AG08396 (cell line): ENCODE measurements around the gene TOGARAM1.

ENCODE experiments used
- DNase-seq: peaks from one replicate; pipeline ENCODE4 v3.0.0; 2012; ENCODE audit warnings: low spot score, mixed read lengths

TOGARAM1 gene, protein sequence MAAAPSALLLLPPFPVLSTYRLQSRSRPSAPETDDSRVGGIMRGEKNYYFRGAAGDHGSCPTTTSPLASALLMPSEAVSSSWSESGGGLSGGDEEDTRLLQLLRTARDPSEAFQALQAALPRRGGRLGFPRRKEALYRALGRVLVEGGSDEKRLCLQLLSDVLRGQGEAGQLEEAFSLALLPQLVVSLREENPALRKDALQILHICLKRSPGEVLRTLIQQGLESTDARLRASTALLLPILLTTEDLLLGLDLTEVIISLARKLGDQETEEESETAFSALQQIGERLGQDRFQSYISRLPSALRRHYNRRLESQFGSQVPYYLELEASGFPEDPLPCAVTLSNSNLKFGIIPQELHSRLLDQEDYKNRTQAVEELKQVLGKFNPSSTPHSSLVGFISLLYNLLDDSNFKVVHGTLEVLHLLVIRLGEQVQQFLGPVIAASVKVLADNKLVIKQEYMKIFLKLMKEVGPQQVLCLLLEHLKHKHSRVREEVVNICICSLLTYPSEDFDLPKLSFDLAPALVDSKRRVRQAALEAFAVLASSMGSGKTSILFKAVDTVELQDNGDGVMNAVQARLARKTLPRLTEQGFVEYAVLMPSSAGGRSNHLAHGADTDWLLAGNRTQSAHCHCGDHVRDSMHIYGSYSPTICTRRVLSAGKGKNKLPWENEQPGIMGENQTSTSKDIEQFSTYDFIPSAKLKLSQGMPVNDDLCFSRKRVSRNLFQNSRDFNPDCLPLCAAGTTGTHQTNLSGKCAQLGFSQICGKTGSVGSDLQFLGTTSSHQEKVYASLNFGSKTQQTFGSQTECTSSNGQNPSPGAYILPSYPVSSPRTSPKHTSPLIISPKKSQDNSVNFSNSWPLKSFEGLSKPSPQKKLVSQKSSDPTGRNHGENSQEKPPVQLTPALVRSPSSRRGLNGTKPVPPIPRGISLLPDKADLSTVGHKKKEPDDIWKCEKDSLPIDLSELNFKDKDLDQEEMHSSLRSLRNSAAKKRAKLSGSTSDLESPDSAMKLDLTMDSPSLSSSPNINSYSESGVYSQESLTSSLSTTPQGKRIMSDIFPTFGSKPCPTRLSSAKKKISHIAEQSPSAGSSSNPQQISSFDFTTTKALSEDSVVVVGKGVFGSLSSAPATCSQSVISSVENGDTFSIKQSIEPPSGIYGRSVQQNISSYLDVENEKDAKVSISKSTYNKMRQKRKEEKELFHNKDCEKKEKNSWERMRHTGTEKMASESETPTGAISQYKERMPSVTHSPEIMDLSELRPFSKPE (N-terminal part only)

DNA sequence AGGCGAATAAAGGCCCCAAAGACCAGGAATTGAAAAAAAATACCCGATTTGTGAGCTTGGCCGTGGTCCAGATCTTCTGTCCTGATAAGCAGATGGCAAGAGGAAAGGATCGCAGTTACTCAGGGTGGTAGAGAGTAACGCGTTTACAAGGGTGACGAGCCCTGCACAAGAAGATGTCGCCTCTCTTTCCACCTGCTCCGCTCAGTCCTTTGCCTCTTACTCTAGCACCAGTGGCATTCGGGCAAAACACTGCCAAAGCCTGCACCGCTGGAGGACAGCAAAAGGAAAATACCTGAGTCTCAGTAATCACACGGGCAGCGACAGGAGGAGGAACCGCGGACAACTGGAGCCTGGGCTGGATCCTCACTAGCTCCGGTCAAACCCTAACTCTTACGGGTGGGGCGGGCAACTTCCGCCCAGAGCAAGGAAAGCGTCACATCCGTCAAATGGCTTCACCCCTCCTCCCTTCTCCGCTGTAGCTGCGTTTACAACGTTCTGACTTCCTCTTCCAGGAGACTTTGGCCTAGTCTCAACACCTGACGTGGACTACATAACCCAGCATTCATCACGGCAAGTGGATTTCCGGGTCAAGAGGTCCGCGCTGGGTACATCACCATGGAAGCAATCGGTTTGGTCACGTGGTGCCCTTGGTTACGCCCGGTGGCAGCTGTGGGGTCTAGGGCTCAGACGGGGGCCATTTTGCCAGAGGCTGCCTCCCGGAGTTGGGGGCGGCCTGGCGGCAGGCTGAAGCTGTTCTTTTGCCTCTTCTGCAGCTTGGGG, at the start of gene TOGARAM1, which contains the start of gene KLHL28:
Gene TOGARAM1, plus strand, starts transcription at position 637 of the 780 bp plus-strand sequence. CDS start 232 bp downstream, outside the sequence.
Gene KLHL28, minus strand, starts transcription at position 394 of the 780 bp plus-strand sequence. CDS start 16,019 bp downstream, outside the sequence.
- peak; percentile 94 for DNase-seq

DNA sequence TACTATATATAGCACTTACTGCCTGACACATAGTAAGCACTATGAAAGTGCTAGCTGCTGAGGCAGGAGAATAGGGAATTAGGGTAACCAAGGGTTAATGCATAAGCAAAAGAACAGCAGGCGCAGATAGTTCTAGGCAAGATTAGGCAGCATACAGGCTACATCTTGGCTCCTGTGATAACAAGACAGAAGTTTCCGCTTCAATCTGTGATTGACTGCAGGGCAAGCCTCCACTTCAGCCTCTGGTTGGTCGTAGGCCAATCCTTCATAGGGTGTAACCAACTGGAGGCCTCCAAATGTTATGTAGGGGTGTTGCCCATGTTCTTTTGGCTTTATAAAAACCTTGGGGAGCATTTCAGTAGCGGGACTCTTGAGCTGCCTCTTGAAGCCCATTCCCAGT, 47.1 kb upstream of the TOGARAM1 start:
- peak; percentile 21 for DNase-seq

DNA sequence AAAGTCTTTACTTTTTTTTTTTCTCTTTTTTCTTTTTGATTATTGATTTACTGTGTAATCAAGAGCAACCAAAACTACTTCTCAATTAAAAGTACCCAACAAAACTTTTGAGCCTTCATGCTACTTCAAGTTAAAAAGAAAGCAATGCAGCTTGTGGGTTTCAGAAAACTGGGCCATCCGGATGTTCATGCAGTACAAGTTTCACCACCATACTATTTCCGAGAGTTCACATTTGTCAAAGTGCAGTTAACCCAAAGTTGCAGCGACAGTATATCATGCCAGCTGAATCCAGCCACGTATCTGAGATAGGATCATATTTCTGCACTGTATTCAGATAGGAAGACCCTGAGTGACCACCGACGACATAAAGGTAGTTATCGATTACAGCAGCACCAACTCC, 33.2 kb upstream of the TOGARAM1 start:
- DNase-seq, result no peak

DNA sequence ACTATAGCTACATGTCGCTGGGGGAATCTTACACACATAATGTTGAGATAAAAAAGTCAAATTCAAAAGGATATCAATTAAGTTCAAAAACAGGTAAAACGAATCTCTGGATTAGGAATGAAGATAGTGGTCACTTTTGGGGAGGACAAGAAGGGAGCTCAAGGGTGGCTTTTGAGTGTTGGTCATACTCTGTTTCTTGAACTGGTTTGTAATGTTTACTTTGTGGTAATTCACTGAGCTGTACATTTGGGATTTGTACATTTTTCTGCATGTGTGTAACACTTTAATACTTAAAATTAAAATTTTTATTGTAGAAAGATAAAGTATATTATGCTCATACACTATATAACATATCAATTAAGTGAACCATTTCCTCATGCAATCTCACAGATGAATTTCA, 26.8 kb upstream of the TOGARAM1 start:
- no peak for DNase-seq

DNA sequence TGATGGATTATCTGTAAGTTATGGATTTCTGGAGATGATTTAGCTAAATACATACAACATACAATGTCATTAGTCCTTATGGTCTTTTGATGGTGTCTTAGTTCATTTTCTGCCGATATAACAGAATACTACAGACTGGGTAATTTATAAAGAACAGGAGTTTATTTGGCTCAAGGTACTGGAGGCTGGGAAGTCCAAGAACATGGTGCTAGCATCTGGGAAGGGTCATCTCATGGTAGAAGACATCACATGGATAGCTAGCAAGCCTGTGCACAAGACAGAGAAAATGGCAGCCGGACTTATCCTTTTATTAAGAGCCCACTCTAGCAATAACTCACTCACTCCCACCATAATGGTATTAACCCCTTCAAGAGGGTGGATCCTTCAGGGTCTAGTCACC, 24.4 kb upstream of the TOGARAM1 start:
- DNase-seq, result no peak

DNA sequence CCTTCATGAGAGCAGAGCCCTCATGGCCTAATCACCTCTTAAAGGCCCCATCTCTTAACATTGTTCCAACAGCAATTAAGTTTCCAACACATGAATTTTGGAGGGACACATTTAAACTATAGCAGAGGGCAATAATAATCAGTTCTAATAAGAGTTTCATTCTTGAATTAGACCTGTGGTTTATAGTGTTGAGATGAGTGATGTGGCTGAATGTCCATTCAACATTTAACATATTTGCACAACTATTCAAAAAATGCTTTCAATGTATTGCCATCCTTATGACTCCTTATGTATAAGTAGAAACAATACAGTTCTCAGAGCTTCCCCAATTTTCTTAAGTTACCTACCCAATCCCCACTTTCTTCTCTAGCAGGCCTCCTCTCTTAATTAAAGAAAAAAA, 21.8 kb upstream of the TOGARAM1 start:
- no peak for DNase-seq

DNA sequence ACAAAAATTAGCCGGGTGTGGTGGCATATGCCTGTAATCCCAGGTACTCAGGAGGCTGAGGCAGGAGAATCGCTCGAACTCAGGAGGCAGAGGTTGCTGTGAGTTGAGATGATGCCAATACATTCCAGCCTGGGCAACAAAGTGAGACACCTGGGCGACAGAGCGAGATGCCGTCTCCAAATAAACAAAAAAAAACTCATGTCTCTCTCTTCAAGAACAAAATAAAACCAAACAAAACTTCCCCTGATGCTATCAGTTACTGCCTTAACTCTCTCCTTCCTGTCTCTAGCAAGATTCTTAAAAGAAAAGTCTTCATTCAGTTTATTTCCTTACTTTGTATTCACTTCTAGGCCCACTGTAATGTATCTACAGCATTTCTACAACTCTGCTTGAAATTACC, 21.0 kb upstream of the TOGARAM1 start:
- no peak for DNase-seq

DNA sequence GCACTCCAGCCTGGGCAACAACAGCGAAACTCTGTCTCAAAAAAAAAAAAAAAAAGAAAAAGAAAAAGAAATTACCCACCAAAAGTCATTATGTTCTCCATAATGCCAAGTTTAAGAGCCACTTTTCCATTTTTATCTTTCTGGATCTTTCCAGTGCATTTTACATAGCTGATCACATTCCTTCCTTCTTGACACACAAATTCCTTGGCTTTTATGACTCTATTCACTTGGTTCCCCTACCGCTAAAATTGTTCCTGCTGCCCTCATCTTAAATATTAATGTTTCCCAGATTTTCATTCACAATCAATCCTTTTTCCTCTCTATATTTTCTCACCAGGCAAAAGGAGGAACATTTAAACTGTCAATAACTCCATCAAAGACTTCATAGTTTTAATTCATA, 20.4 kb upstream of the TOGARAM1 start:
- DNase-seq, result no peak

DNA sequence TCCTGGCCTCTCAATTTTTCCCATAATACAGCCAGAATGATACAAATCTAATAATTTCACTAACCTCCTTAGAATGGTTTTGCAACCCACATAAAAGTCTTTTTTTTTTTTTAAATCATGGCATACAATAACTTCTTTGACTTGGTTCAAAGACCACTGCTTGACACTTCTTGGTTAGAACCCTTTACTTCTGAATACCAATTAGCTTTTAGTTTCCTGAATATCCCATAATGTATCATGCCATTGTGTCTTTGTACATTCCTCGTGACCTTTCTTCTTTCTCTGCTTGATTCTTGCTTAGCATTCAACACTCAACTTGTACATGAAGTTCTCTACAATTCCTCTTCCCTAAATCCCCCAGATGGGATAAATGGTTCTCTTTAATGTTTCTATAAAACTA, 19.6 kb upstream of the TOGARAM1 start:
- DNase-seq, result no peak

DNA sequence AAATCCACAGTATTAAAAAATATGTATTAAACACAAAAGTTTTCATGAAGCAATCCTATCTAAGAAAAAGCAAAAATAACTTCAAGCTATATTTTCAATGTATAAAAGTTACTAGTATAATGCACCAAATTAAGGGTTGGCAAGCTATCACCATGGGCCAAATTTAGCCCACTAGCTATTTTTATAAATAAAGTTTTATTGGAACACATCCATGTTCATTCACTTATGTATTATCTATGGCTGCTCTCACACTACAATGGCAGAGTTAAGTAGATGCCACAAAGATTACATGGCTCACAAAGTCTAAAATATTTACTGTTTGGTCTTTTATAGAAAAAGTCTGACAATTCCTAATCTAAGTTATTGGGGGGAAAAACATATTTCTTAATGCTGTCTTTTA, 17.9 kb upstream of the TOGARAM1 start:
- DNase-seq, result no peak

DNA sequence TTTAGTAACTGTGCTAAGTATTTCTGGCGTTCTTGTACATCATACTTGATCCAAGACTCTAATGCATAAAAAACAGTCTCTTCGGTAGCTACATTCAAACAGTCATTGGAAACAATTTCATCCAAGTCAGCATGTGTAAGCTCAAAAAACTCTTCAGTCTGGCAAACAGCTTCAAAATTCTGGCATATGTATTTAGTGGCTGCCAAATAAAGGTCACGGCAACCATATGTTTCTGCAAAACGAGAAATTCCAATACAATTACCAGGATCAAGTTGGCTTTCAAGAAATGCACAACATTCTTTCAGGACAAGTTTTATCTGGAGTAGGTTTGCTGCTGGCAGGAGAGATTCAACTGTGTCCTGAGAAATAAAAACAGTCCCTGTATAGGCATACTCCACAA, 16.7 kb upstream of the TOGARAM1 start:
- DNase-seq, result peak; percentile 37

DNA sequence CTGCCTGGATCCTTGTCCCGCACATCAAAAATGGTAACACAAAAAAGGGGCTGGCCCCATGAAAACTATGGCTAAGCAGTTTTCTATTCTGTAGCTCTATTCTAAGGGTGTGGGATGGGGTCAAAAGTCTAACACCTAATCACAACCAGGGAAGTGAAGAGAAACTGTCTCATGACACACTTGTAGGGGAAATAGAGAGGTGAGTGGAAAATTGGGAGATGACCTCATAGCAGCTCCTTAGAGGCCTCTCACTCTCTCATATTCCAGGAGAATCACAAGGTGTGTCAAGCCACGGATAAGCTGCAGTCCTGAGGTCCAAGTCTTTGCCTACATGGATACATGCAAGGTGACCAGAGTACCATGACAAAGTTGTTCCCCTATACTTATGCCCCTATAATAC, 10.9 kb upstream of the TOGARAM1 start:
- DNase-seq, result no peak

DNA sequence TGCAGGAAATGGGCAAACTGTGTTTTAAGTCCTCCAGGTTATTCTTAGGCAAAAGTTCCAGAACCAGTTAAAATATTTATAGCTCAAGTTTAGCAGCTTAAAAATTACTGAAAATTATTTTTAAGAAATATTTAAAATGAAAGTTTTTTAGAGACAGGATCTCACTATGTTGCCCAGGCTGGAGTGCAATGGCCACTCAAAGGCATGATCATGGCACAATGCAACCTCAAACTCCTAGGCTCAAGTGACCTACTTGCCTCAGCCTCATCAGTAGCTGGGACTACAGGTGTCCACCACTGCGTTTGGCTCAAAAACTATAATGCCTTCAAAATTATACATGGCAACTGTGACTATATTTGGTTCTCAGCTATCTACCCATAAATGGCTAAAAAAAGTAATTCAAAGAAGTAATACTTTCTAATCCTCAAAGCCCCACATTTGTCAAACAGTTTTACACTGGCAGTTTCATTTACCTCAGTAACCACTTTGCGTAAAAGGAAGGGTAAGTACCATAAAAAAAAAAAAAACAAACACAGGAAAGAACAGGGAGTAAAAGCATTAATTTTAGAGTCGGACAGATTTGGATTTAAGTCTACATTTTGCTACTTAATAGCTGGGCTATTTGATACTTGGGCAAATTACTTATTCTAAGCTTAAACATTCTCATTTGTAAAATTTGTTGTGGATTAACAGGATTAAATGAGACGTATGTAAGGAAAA, 9.4 kb upstream of the TOGARAM1 start:
- no peak for DNase-seq

DNA sequence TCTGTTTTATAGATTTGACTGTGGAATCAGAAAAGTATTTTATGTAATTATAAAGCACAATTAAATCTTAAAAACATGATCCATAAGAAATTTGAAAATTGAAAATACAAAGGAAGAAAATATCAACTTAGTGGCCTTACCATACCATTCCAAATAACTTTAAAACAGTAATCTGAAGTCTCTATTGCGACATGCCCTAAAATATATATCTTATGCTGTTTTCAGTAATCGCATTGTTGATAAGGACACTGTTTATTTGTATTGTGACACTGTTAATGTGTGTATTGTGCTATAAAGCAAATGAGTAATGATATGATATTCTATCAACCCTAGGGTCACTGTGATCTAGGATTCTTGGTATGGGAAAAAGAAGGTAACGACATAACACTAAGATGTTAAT, 7.2 kb upstream of the TOGARAM1 start:
- DNase-seq, result no peak

DNA sequence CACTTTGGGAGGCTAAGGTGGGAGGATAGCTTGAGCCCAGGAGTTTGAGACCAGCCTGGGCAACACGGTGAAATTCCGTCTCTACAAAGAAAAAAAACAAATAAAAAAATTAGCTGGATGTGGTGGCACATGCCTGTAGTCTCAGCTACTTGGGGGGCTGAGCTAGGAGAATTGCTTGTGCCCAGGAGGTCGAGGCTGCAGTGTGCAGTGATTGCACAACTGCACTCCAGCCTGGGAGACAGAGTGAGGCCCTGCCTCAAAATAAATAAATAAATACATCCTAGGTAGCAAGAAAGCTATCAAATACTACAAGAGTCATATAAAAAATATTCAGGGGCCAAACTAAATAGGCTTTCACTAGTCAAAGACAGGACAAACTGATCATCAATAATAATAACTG, 6.5 kb upstream of the TOGARAM1 start:
- DNase-seq, result no peak

DNA sequence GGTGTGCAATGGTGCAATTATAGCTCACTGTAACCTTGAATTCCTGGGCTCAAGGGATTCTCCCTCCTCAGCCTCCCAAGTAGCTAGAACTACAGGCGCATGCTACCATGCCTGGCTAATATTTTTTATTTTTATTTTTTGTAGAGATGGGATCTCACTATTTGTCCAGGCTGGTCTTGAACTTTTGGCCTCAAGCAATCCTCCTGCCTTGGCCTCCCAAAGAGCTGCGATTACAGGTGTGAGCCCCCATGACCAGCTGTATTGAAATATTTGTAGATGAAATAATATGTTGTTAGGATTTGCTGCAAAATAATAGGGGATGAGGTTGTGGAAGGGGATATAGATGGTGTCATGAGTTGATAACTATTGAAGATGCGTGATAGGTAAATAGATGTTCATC, 5.1 kb upstream of the TOGARAM1 start:
- DNase-seq, result no peak

DNA sequence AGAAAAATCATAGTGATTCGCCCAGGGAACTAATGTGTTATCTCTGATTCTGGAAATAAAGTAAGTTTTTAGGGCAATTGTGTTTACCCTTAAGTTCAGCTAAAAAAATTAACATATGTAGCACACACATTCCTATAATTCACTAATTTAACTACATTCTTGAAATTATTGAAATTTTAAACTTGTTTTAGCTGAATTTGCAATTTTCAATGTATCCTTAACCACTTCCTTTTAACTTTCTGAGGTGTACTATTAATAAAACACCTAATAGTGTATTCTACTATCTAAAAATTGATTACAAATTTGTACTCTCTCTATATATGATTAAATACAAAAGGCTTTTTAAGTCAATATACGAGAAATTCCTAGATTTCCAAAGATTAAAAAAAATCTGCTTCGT, 2.5 kb upstream of the TOGARAM1 start:
- no peak for DNase-seq

DNA sequence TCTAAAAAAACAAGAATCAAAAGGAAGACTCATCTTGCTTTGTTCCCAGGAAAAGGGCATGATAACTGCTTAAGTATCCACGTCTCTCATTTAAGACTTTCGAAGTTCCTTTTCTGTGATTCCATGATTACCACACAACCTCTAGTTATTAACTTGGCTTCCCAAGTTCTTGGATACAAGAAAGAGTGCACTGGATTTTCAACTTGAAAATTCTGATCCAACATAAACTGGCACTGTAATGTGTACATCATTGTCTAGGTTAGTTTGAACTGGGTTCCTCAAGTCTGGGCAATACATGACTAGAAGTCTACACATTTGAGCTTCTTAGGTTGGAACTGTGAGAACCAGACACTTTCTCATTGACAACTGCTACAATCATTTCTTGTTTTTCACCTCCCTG, 1.8 kb upstream of the TOGARAM1 start:
- no peak for DNase-seq

DNA sequence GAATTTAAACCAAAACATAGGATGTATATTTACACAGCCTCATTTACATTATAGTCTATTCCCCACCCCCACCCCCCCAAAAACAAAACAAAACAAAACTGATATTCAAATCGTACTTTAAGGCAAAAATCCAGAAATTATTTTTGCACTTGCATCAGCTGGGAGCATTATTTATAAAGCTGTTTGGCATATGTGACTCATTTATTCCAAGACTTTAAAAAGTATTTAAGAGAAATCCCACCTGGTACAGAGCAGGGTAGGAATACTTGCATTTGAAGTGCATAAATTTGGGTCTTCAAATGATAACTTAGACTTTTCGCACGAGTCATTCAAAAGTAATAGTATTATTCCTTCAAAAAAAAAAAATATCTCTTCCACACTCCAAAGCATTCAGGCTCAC, 1.3 kb upstream of the TOGARAM1 start:
- DNase-seq, result no peak

DNA sequence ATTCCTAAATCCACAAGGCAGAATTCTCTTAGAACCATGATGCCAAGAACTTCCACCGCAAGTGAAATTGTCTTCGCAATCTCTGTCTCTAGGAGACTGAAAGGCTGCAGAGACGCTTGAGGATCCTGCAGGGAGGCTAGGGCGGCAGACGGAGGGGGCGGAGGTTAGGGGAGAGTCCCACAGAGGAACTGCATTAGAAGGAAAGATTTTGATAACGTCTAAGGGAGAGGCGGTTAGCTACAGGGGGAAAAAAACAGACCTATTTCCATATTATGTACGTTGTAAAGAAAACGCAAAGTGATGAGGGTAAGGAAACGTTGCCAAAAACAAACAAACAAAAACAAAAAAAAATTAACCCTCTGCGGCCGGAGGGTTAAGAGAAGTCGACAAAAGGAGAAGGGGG, 838 bp upstream of the TOGARAM1 start:
- peak; percentile 56 for DNase-seq
